GM19438 (cell line): ENCODE measurements around the gene MIER2.
"Not testable (repeated sequence)": the region's sequence is repeated elsewhere in the genome, so short reads cannot be mapped to it uniquely, and the experiment has no call there.

Experiments used
- ATAC-seq: cut with Tn5 transposase; IDR thresholded peaks from one replicate; pipeline ENCODE4 v1.9.1; 2021; ENCODE audit warnings: low read depth; ENCODE audit not compliant: unreplicated experiment

MIER2 gene

DNA sequence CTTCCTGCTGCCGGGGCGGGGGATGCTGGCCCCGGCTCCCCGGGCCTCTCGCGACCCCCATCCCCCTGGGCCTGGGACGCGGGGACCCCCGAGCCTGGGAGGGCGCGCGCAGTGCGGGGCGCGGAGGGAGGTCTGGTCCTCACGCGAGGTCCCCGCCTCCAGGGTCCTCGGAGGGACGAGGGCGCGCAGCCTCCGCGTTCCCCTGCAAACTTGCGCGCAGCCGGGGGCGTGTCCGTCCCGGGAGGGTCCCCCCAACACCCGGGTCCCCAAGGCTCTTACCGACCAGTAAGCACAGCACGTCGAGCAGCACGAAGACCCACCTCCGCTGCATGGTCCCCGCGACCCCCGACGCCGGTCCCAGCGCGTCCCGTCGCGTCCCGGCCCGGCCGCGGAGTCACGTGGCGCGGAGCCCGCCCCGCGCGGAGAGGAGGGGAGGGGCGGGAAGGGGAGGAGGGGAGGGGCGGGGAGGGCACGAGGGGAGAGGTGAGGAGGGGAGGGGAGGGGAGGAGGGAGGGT lies 53.5 kb downstream of the MIER2 start, which contains the start of gene PLPP2:
Gene PLPP2, minus strand, starts transcription at position 398 of the 516 bp plus-strand sequence. Its CDS starts 67 bp downstream, at position 331.
- no peak for ATAC-seq

DNA sequence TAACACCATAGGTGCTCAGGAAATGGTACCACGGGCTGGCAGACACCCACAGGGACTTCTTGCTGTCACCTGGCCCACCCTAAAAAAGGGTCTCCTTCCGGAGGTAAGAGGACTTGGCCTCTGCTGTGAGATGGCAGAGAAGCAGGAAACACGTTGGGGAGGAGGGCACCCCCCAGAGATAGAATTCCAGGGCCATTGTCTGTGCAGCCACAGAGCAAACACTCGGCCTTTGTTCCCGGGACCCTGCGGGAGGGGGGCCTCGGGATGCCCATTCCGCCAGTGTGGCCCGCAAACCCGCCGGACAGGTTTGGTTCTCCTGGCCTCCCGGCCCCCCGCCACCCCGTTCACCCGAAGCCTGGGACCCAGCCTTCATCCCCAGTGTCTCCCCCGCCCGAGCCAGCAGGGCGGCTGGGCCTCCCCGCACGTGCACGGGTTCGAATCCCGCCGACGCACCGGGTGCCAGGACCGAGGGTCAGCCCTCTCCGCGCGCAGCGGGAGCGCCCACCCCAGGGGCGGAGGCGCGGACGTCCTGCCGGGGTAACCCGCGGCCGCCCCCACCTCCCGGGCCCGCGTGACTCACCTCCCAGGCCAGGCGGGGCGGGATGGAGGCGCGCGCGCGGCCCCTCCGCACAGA lies 54.1 kb downstream of the MIER2 start:
- ATAC-seq = no peak

DNA sequence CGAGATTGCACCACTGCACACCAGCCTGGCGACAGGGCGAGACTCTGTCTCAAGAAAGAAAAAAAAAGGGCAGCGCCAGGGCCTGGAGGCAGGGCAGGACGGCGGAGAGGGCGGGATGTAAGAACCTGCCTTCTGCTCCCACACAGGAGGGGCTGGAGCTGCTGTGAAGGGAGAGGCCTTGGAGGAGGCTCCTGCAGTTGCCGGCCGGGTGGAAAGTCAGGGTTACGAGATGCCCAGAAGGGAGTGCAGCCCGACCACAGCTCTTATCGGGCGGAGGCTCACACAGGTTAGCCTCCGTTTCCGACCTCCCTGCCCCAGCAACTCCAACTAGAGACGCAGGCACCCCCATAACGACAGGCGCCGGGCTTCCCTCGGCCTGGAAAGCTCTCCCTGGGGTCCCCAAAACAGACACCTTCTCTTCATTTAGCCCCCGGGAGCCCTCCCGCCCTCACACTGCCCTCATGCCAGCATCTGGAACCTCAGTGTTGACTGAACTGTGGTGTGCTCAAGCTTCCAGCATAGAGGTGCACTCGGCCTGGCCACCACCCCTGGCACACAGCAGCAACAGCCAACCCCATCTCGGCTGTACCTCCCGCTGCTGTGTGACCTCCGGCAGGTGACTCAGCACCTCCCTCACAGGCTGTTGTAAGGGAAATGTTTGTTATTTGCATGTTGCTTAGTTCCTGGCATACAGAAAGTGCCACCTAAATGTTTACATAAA lies 54.8 kb downstream of the MIER2 start:
- ATAC-seq = no peak

DNA sequence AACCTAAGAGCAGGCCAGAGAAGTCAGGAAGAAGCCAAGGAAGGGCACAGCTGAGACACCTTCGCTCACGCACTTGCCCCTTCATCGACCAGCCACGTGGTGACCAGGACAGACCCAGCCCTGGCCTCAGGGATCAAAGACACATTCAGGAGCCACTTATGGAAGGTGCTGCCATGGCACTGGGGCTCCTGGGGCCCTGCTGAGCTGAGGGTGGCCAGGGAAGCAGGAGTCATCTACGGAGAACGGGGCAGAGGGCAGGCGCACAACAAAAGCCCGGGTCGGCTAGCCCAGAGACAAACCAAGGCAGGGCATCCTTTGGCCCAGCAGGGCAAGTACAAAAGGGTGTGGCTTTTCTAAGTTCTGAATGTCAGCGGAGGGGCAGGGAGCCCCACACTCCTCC lies 55.7 kb downstream of the MIER2 start:
- no peak for ATAC-seq

DNA sequence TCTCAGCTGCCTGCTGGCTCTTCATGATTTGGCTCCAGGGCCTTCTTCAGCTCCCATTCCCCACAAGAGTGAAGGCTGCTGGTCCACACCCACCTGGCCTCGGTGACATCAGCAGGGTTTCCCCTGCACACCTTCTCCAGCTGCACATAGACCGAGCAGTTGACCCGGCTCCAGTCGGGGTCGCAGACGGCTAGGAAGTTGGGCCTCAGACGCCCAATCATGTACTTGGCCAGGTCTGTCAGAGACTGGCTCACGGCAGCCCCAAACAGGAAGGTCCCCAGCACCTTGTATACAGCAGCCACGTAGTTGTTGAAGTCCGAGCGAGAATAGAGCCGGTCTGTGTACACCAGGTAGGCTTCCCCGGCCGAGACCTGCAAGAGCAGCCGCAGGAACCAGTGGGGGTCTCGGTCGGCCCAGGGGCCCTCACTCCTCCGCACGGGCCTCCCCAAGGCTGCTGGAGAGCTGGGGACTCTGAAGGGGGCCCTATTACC lies 57.2 kb downstream of the MIER2 start:
- no peak for ATAC-seq

DNA sequence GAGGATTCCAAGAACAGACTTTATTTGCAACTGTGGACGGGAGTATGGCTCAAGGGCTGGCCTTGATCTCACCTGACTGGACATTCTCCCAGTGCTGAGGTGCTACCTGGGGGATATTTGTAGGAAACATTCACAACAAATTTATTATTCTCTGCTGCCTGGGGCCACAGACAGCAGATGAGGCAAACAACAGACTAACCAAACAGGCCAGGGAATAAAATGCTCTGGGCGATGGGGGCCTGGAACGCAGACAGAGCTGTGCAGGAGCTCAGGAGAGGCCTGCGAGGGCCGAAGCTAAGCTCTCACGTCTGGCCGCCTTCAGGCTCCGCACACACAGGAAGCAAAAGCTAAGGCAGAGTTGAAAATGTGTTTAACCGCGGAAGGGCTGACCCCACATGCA lies 61.2 kb downstream of the MIER2 start:
- ATAC-seq = no peak

DNA sequence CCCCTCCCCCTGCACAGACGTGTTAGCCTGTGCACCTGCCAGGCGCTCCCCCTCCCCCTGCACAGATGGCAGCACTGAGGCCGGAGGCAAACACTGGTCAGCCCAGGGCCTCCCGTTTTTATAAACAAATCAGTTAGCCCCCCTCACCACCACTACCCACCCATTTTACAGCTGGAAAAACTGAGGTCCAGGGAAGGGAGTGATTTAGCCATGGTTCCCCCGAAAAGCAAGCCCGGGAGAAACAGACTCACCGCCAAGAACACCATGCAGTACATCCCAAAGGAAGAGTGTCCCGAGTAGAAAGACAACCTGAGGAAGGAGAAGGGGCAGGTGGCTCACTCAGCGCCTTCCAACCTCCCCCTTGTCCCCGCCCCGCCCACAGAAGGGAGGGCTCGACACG lies 62.1 kb downstream of the MIER2 start:
- ATAC-seq = no peak

DNA sequence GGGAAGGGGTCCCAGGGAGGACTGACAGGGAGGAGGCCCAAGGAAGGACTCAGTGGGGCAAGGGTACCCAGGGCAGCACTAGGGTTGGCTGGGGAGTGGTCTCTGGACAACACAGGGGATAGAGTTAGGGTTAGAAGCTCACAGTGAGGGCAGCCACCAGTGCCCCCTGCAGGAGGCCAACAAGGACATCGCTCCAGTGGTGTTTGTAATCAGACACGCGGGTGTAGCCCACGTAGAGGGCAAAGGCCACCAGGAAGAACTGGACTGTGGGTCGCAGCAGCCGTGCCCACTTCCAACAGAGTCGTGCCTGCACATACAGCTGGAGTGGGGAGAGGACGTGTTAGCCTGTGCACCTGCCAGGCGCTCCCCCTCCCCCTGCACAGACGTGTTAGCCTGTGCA lies 62.6 kb downstream of the MIER2 start:
- ATAC-seq = no peak

DNA sequence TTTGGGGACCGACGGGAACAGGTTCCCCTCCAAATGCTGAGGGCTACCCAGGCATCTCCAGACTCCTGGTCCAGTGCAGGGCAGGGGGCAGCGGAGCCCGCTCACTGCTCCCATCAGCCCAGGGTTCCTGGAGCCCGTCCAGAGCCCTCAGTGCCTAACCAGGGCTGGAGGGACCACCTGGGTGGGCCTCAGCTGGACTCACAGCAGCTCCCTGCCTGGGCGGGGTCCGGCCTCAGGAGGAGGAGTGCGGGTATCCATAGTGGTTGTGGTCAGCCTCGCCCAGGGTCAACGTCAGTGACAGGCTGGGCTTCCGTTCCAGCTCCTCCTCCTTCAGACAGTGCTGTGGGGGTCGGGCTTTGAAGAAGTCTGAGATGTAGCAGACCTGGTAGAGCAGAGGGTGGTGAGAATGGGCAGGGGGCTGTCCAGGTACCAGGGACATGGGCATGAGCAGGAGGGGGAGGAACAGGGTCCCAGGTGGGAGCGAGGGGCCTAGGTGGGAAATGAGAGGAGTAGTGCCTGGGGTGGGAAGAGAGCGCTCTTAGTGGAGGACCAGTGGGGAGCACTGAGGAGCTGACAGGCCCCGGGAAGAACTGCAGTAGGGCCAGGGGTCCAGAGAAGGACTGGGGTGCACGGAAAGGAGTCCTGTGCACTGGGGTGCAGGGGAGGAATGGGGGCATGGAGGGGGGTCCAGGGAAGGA lies 63.3 kb downstream of the MIER2 start:
- ATAC-seq = no peak

DNA sequence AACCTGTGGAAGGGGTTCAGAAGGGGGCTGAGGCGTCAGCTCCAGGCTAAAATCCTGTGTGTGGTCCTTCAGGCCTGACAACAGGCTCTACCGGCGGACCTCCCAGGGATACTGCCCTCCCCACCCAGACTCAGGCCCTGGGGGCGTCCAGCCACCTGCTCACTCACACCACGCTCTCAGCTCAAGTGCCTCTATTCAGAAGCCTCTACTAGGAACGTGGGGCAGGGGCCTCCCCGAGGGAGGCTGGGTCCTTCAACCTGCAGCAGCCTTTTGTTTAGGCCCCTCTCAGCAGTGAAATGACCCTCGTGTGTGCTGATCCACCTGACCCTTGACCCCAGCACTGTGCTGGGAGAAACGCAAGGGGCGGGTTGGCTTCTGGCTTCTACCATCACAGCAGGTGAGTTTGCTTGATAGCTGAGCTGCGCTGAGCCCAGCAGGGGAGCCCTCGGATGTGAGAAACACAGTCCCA lies 64.0 kb downstream of the MIER2 start:
- no peak for ATAC-seq

DNA sequence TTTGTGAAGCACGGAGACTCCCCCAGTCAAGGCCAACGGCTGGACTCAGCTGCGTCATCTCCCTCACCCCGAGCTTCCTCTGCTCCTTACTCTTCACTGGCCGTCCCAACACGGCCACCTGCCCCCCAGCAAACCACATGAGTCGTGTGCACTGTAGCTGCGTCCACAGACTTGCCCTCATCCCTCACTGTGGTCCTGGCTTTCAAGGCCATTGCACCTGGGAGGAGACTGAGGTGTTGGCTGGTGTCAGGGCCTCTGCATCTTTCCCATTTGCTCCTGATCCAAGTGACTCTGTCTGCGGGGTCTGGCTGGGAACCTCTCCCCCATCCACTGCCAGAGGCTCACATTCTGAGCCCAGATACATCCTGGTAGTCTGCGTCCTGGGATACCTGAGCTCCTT lies 64.9 kb downstream of the MIER2 start:
- ATAC-seq = no peak

DNA sequence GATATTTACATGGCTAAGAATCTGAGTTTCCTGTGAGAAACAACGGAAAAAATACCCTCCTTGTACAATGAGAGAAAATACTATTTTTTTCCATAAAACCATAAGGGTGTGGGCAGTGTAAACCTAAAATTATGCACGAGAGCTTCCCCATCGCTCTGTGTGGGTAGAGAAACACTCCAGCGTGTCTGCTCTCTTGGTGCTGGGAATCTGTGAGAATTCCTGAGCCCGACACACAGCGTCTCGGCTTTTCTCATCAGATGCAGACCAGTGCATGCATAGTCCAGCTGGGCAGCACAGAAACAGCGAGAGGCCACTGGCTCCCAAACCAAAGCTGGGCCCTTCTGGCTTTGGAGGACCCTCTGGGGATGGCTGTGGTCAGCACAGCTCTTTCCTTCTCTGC lies 65.4 kb downstream of the MIER2 start:
- ATAC-seq = no peak

DNA sequence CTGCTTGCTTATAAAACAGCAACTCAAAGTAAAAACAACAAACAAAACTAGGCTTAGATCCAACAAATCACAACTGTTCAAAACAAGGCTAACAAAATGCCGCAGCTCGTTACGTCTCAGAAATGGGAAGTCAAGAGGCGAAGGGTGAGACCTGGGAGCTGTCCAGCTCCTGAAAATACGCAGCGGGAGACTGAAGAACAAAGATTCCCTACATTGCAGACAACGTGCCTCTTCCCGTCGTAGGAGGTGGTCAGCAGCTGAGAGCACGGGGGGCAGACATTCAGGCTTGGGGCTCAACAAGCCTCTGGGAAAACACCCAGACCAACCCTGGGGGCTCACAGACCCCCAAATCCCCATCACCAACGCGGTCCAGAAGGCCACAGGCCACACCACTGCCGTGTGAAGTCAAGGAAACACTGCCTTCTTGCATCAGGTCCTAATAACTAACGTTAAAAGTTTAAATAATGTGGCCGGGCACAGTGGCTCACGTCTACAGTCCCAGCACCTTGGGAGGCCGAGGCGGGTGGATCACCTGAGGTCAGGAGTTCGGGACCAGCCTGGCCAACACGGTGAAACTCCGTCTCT lies 66.9 kb downstream of the MIER2 start:
- ATAC-seq = no peak

DNA sequence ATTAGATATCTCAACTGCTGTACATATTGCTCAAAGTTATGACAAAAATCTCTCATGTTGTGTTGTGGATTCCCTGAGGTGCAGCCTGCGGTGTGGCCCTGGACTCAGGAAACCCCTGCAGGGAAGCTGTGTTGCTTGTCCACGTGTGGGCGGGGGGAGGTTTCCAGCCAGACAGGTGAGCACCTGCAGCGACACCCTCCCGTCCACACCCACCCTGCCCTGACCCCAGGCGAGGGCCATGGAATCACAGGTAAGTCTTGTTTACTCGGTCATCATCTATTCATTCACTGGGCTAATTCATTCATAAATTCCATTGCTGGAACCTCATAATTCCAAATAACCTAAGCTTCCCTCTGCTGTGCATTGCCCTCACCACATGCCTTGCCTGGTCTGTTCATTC lies 67.5 kb downstream of the MIER2 start:
- ATAC-seq = no peak

DNA sequence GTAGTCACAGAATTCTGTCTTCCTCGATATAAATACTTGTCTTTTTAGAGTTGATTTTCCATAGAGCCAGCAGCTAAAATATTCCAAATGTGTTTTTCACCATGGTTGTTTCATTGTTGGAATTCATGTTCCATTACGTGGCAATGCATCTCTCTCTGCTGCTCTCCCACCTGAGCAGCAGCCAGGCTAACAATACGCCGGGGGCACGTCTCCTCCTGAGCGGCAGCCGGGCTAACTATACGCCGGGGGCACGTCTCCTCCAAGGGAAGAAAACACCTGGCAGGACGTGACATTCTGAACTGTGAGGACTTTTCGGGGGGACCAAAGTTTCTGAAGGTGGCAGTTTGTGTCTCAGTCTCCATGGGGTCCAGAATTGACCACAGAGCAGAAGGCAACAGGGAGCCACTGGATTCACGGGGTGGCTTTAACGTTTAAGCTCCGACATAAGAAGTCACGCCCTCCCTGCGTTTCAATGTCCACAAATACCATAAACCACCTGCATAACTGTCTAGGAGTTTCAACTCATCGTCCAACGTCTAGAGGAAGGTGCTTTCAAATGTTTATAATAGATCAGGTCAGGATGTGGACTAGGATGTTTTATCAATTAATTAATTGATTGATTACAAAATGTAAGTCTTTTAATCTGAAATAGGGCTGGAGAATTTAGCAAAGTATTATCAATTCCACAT lies 68.5 kb downstream of the MIER2 start:
- no peak for ATAC-seq

DNA sequence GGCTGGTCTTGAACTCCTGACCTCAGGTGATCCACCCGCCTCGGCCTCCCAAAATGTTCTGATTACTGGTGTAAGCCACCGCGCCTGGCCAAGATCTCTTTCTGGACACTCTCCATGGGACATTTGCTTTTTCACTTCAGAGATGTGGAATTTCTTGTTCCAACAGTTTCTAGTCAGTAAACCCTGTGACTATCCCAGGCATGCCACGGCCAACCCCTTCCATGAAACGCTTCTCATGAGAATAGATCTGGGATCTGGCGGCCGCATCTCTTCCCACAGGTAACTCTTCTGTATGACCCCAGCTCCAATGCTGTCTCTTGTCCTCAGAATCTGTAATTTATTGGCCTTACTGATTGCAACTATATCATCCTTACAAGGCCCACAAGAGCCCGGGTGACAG lies 69.6 kb downstream of the MIER2 start:
- no peak for ATAC-seq

DNA sequence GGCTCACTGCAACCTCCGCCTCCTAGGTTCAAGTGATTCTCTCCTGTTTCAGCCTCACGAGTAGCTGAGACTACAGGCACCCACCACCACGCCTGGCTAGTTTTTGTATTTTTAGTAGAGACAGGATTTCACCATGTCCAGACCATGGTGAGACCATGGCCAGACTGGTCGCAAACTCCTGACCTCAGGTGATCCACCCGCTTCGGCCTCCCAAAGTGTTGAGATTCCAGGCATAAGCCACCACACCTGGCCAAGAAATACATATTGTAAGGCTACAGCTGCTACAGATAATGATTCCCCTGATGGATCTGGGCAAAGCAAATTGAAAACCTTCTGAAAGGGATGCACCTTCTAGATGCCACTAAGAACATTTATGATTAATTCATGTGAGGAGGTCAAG lies 71.2 kb downstream of the MIER2 start:
- no peak for ATAC-seq

DNA sequence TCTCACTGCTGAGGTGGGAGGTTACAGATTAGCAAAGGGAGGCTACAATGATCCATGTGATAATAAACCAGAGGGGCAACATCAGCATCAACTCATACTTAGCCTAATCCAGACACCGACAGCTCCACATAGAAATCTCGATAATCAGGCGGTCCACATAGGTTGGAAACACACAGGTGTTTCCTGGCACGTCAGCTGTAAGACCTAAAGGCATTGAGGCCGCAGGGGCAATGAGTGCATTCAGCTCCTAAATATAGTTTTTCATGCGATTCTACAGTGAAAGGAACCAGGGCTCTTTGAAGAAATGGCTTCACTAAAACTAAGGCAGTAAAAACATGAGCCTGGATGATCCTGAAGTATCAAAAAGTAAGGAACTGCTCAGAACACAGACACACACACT lies 72.7 kb downstream of the MIER2 start:
- ATAC-seq = no peak

DNA sequence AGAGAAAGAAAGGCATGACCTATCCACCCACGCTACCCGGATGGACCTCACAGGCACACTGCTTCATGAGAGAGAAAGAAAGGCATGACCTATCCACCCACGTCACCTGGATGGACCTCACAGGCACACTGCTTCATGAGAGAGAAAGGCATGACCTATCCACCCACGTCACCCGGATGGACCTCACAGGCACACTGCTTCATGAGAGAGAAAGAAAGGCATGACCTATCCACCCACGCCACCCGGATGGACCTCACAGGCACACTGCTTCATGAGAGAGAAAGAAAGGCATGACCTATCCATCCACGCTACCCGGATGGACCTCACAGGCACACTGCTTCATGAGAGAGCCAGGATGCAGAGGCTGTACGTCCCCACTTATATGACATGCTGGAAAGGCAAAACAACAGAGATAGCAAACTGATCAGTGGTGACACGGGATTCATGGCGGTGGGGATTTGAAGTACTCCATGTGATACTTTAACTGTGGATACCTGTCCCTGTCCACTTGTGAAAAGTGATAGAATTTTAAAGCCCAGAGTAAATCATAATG lies 73.8 kb downstream of the MIER2 start:
- not testable (repeated sequence) for ATAC-seq

DNA sequence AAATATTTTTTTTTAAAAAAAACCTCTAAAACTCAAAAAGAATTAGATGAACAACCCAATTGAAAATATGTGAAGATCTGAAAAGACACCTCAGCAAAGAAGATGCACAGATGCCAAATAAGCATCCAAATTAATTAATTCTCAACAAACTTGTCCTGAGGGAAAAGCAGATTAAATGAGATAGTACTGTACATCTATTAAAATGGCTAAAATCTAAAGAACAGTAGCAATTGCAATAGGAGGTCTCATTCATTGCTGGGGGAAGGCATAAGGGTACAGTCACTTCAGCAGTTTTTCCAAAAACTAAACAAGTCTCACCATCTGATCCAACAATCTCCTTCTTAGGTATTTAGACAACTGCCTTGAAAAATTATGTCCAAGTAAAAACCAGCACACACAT lies 75.4 kb downstream of the MIER2 start:
- no peak for ATAC-seq
